Esophagus squamous epithelium (tissue), 4 donors: ENCODE measurements around the gene SLC10A3.

Source experiments
- CTCF ChIP-seq, 6 experiments: fragments of 450-650 bp in 4 of 6; fragments of 200-600 bp in 2 of 6; sonication (generic) in 2 of 6; IDR thresholded peaks; one replicate each; pipeline ENCODE4 v1.5.1; 2016 to 2019; ENCODE audit warnings: antibody characterized with exemption in 6 of 6, mild to moderate bottlenecking in 4 of 6, moderate library complexity in 4 of 6
- POLR2A ChIP-seq, 4 donors: fragments of 450-650 bp; IDR thresholded peaks; one replicate each; pipeline ENCODE4 v1.6.1; 2017; ENCODE audit warnings: antibody characterized with exemption in 4 of 4, mild to moderate bottlenecking in 4 of 4, moderate library complexity in 3 of 4

DNA sequence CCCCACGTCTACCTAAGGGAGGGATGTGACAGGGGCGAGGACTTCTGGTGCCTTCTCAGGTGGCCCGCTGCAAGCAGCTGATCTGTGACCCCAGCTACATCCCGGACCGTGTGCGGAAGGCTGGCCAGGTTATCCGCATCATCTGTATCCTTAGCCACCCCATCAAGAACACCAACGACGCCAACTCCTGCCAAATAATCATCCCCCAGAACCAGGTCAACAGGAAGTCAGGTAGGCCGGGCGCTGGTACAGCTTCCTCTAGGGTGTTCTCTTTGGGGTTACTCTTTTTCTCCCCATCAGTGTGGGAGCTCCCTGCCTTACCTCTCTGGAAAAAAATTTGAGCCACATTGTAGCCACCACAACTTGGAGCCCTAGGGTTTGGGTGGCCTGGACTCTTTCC is 48.9 kb downstream of the SLC10A3 start:
- TF ChIP-seq CTCF (IDR thresholded peaks at IDR 0.05), result no peak
- no peak for TF ChIP-seq POLR2A (IDR thresholded peaks at IDR 0.05)
